Nephron (organoid): Measurements from ENCODE around the gene TSNAX.

Source experiments
- H3K27ac Mint-ChIP-seq, 3 experiments: 2 replicates each; pipeline ENCODE4 v1.8.0; 2020; ENCODE audit warnings: mixed read lengths in 3 of 3, mild to moderate bottlenecking in 2 of 3, moderate library complexity in 1 of 3
- H3K27me3 Mint-ChIP-seq: 2 replicates; pipeline ENCODE4 v1.8.0; 2021; ENCODE audit warnings: low read depth, mild to moderate bottlenecking, moderate library complexity, mixed read lengths
- H3K36me3 Mint-ChIP-seq: 2 replicates; pipeline ENCODE4 v1.8.0; 2020; ENCODE audit warnings: low read depth, mixed read lengths
- H3K4me1 Mint-ChIP-seq: 2 replicates; pipeline ENCODE4 v1.8.0; 2020; ENCODE audit warnings: mixed read lengths
- H3K4me3 Mint-ChIP-seq, 3 experiments: 2 replicates each; pipeline ENCODE4 v1.8.0; 2020; ENCODE audit warnings: mild to moderate bottlenecking in 3 of 3, mixed read lengths in 3 of 3, moderate library complexity in 2 of 3
- H3K9me3 Mint-ChIP-seq: 2 replicates; pipeline ENCODE4 v1.8.0; 2020; ENCODE audit warnings: mixed read lengths
- TF ChIP-seq, protein P1 (sequence below), 3 experiments: fragments of 200-600 bp; sonication (generic); IDR thresholded peaks; one replicate each; pipeline ENCODE4 v1.5.0; 2021; ENCODE audit warnings: antibody characterized with exemption in 3 of 3; ENCODE audit not compliant: unreplicated experiment in 3 of 3

Gene TSNAX

DNA sequence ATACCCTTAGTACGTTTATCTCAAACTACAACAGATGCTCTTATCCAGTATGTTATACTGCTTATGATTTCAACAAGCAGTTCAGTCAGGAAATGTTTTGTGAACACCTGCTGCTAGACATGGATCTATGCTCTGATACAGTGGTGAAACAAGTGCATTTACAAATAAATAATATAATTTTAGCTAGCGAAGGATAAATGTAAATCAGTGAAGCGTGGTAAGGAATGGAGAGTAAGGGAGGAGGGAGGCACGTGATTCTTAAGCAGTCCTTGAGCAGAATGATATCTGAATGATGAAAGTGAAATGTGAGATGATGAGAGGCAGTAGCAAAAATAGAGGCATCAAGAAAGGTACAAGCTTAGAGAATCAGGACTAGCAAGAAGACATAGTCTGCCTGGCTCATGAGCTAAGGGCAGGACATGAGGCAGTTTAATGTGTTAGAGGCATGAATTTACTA, 6.3 kb downstream of the TSNAX start:
- Mint-ChIP-seq H3K4me1 (peaks cover 18% of the 10 kb centered on the region), H3K4me3 (no peak overlapping the region), H3K27ac (no peak overlapping the region), H3K27me3 (no peaks in the 10 kb centered on the region), H3K36me3 (peaks cover 58% of the 10 kb centered on the region), H3K9me3 (no peaks in the 10 kb centered on the region)
- TF ChIP-seq, protein P1, sequence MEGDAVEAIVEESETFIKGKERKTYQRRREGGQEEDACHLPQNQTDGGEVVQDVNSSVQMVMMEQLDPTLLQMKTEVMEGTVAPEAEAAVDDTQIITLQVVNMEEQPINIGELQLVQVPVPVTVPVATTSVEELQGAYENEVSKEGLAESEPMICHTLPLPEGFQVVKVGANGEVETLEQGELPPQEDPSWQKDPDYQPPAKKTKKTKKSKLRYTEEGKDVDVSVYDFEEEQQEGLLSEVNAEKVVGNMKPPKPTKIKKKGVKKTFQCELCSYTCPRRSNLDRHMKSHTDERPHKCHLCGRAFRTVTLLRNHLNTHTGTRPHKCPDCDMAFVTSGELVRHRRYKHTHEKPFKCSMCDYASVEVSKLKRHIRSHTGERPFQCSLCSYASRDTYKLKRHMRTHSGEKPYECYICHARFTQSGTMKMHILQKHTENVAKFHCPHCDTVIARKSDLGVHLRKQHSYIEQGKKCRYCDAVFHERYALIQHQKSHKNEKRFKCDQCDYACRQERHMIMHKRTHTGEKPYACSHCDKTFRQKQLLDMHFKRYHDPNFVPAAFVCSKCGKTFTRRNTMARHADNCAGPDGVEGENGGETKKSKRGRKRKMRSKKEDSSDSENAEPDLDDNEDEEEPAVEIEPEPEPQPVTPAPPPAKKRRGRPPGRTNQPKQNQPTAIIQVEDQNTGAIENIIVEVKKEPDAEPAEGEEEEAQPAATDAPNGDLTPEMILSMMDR (IDR thresholded peaks at IDR 0.05; ENCODE audit: unreplicated experiment in 3 of 3) = no peak

DNA sequence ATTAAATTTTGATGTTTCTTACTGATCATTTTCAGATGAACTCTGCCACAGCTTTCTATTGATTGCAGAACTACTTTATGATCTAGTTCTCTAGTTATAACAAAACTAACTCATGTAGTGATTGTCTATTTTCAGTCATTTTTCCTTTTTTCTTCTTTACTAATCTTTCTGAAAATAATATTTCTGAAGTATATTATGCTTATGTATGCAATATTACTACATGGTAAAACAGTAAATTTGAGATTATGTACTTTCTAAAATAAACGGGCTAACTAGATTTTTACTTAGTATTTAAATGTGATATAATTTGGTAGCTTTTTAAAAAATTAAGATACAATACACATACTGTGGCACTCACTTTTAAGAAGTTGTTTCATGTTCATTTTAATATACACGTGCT, 7.6 kb downstream of the TSNAX start:
- no peaks in the 10 kb centered on the region for H3K27me3 Mint-ChIP-seq
- TF ChIP-seq, protein P1 (IDR thresholded peaks at IDR 0.05; ENCODE audit: unreplicated experiment in 3 of 3) = no peak
- peaks cover 12% of the 10 kb centered on the region for H3K4me1 Mint-ChIP-seq
- H3K36me3 Mint-ChIP-seq = peaks cover 62% of the 10 kb centered on the region
- H3K27ac Mint-ChIP-seq = no peak overlapping the region
- H3K4me3 Mint-ChIP-seq = no peak overlapping the region
- peaks cover 3% of the 10 kb centered on the region for H3K9me3 Mint-ChIP-seq

DNA sequence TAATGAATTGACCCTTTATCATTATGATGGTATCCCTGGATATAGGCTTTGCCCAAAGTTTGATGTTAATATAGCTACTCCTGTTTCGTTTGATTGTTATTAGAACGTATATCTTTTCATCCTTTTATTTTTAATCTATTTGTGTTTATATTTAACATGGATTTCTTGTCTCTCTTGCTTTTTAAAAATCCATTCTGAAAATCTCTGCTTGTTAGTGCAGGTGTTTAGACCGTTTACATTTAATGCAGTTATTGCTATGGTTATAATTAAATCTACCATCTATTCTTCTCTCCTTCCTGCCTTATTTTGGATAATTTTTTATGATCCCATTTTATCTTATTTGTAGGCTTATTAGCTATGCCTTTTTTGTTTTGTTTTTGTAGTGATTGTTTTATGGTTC, 12.4 kb downstream of the TSNAX start:
- TF ChIP-seq, protein P1 (IDR thresholded peaks at IDR 0.05; ENCODE audit: unreplicated experiment in 3 of 3) = no peak
- Mint-ChIP-seq H3K27ac (no peak overlapping the region), H3K36me3 (peaks cover 74% of the 10 kb centered on the region), H3K4me3 (no peak overlapping the region), H3K9me3 (peaks cover 6% of the 10 kb centered on the region), H3K27me3 (no peaks in the 10 kb centered on the region), H3K4me1 (no peaks in the 10 kb centered on the region)

DNA sequence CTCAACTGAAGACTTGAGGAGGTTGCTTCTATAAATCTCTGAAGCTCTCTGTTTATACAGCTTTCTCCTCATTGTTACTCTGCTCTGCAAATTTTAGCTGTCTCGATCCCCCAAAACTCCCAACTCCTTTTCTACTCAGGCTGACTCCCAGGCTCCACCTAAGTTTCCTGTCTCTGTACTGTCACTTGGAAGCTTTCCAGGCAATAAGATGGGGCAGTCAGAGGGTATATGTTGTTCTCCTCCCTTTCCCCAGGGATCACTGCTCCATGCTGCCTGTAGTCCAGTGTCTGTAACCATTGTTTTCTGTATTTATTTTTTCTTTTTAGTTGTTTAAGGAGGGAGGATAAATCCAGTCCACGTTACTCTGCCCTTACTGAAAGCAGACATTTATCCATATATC, 13.4 kb downstream of the TSNAX start:
- no peak overlapping the region for H3K4me3 Mint-ChIP-seq
- peak overlapping the region in 1 of 3 experiments; percentile 5 for H3K27ac Mint-ChIP-seq
- H3K36me3 Mint-ChIP-seq = peaks cover 75% of the 10 kb centered on the region
- peaks cover 6% of the 10 kb centered on the region for H3K9me3 Mint-ChIP-seq
- TF ChIP-seq, protein P1 (IDR thresholded peaks at IDR 0.05; ENCODE audit: unreplicated experiment in 3 of 3) = no peak
- H3K27me3 Mint-ChIP-seq = no peaks in the 10 kb centered on the region
- no peaks in the 10 kb centered on the region for H3K4me1 Mint-ChIP-seq

DNA sequence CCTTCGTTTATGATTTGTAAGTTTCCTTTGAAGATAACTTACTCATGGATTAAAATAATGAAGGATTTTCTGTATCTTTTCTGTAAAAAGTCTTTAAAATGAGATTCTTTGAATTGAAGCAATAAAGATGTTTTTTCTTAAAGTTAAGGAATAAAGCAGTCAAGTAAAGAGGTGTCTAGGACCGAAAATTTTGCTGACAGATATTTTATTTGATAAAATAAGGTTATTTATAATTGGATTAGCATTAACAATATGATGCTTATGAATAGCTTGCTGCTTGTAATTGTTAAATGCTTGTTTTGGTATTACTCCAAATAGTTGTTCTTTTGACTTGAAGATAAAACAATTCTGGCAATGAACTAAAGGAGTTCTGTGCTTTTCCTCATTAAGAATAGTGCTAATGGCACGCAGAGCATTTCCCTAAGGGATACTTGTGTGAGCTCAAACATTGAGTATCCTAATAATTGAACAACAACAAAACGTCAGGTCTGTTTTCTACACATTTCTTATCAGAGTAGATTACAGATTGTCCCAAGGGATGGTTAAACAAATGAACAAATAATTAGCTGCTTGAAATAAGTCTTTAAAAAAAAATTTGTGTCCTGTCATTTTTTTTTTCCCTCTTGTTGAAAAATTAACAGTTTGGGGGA, 16.6 kb downstream of the TSNAX start:
- TF ChIP-seq, protein P1 (IDR thresholded peaks at IDR 0.05; ENCODE audit: unreplicated experiment in 3 of 3) = no peak
- Mint-ChIP-seq H3K36me3 (peaks cover 50% of the 10 kb centered on the region), H3K4me3 (no peak overlapping the region), H3K27me3 (no peaks in the 10 kb centered on the region), H3K9me3 (peaks cover 6% of the 10 kb centered on the region), H3K4me1 (no peaks in the 10 kb centered on the region), H3K27ac (no peak overlapping the region)

DNA sequence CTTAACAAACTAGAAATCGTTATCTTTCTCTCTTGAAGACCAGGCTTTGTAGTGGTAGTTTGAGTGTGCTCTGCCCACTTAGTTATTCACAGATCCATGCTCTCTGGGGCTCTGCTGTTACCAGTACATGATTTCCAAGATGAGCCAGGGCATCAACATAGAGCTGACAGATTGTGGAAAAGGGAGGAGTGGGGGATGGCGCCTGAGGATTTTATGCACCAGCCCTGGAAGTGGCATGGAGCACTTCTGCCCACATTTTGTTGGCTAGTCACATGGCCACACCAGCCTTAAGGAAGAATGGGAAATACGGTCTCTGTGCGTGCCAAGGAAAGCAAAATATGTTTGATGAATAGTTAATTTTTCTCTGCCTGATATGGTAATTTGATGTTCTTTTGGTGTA, 18.2 kb downstream of the TSNAX start:
- Mint-ChIP-seq H3K27me3 (no peaks in the 10 kb centered on the region), H3K4me3 (no peak overlapping the region), H3K9me3 (peaks cover 3% of the 10 kb centered on the region), H3K4me1 (no peaks in the 10 kb centered on the region), H3K36me3 (peaks cover 34% of the 10 kb centered on the region), H3K27ac (no peak overlapping the region)
- TF ChIP-seq, protein P1 (IDR thresholded peaks at IDR 0.05; ENCODE audit: unreplicated experiment in 3 of 3) = no peak
